Hepatocyte (in vitro differentiated cells): ENCODE measurements around the gene CDH4. TPM values are rescaled to one million over a fixed set of nuclear protein-coding genes. Genes with fewer than 3 reads are reported as not detected.

Experiments
- DNase-seq: peaks from one replicate; pipeline ENCODE4 v3.0.0-alpha.2; 2016; ENCODE audit warnings: low spot score
- H2AFZ ChIP-seq: fragments of 200-600 bp; sonication (generic); 2 replicates; pipeline ENCODE4 v1.6.0; 2016; ENCODE audit warnings: antibody characterized with exemption, mild to moderate bottlenecking
- H3K27ac ChIP-seq: fragments of 200-600 bp; sonication (generic); 2 replicates; pipeline ENCODE4 v1.5.1; 2016; ENCODE audit warnings: mild to moderate bottlenecking
- H3K27me3 ChIP-seq: fragments of 200-600 bp; sonication (generic); 2 replicates; pipeline ENCODE4 v1.6.1; 2016
- H3K36me3 ChIP-seq: fragments of 200-600 bp; sonication (generic); replicated peaks from 2 replicates; pipeline ENCODE4 v1.5.1; 2016; ENCODE audit warnings: low read depth; ENCODE audit not compliant: insufficient read depth
- H3K4me1 ChIP-seq: fragments of 200-600 bp; sonication (generic); 2 replicates; pipeline ENCODE4 v1.5.1; 2016; ENCODE audit warnings: mild to moderate bottlenecking, moderate library complexity; ENCODE audit not compliant: insufficient read depth
- H3K4me2 ChIP-seq: fragments of 200-600 bp; sonication (generic); 2 replicates; pipeline ENCODE4 v1.6.0; 2016
- H3K4me3 ChIP-seq: fragments of 200-600 bp; sonication (generic); 2 replicates; pipeline ENCODE4 v1.5.1; 2016; ENCODE audit warnings: mild to moderate bottlenecking
- H3K79me2 ChIP-seq: fragments of 200-600 bp; sonication (generic); 2 replicates; pipeline ENCODE4 v1.6.0; 2017; ENCODE audit warnings: mild to moderate bottlenecking
- H3K9me2 ChIP-seq: fragments of 200-600 bp; sonication (generic); replicated peaks from 2 replicates; pipeline ENCODE4 v1.6.0; 2017; ENCODE audit warnings: mild to moderate bottlenecking; ENCODE audit not compliant: insufficient read depth
- H3K9me3 ChIP-seq: fragments of 200-600 bp; sonication (generic); 2 replicates; pipeline ENCODE4 v1.5.1; 2016; ENCODE audit warnings: low read depth, mild to moderate bottlenecking
- H4K20me1 ChIP-seq: fragments of 200-600 bp; sonication (generic); 2 replicates; pipeline ENCODE4 v1.6.0; 2016; ENCODE audit warnings: mild to moderate bottlenecking; ENCODE audit not compliant: insufficient read depth, poor library complexity, severe bottlenecking
- CTCF ChIP-seq: fragments of 200-600 bp; sonication (generic); IDR thresholded peaks from 2 replicates; pipeline ENCODE4 v1.5.1; 2016; ENCODE audit warnings: antibody characterized with exemption, mild to moderate bottlenecking; ENCODE audit not compliant: poor library complexity
- EZH2 ChIP-seq: fragments of 200-600 bp; sonication (generic); IDR thresholded peaks from 2 replicates; pipeline ENCODE4 v1.6.1; 2016; ENCODE audit warnings: antibody characterized with exemption, mild to moderate bottlenecking, borderline replicate concordance
- EZH2phosphoT487 ChIP-seq: fragments of 200-600 bp; sonication (generic); IDR thresholded peaks from one replicate; pipeline ENCODE4 v1.6.1; 2018; ENCODE audit warnings: antibody characterized with exemption, mild to moderate bottlenecking, low read depth, moderate library complexity; ENCODE audit not compliant: unreplicated experiment, severe bottlenecking
- WGBS: methylation state at CpG from one replicate; pipeline ENCODE4 v1.1.6; 2016; ENCODE audit warnings: low lambda C conversion rate; ENCODE audit errors: missing lambda C conversion rate; 5-methylcytosine and 5-hydroxymethylcytosine counted together
- polyA plus RNA-seq: library from polyadenylated mRNA; unstranded; fragments of >200 nt; fragmentation: Nextera tagmentation; extraction: Ambion mirVana; gene quantifications from 2 replicates; pipeline ENCODE4 v1.2.1, GENCODE V29; 2016
- total RNA-seq: library from RNA; depleted of rRNA; stranded (reverse); fragments of >200 nt; gene quantifications from 2 replicates; pipeline ENCODE4 v1.2.3, GENCODE V29; 2014

CDH4 gene
- total and polyA plus RNA-seq, 2 experiments from 2014 or later: 0.53 to 0.73 TPM

- H3K27ac ChIP-seq: no peak overlapping the region
- H3K4me2 ChIP-seq: no peak overlapping the region
- H3K9me2 ChIP-seq: no peaks in the 10 kb centered on the region
- 89% methylated on average over 10 of the region's 10 CpGs for WGBS
- no peaks in the 10 kb centered on the region for H3K36me3 ChIP-seq
- H3K27me3 ChIP-seq: no peaks in the 10 kb centered on the region
- no peaks in the 10 kb centered on the region for H3K9me3 ChIP-seq
- no peak for DNase-seq
- H3K79me2 ChIP-seq: no peaks in the 10 kb centered on the region
- no peaks in the 10 kb centered on the region for H3K4me1 ChIP-seq
- TF ChIP-seq EZH2phosphoT487 (no peak), EZH2 (no peak), CTCF (no peak)
- no peak overlapping the region for H3K4me3 ChIP-seq
- H2AFZ ChIP-seq: no peak overlapping the region
- H4K20me1 ChIP-seq: no peaks in the 10 kb centered on the region
These were observed 369.8 kb downstream of the CDH4 start for GRCh38 chr20:61621852-61622251.

GRCh38 chr20:61623451-61623850 lies 371.4 kb downstream of the CDH4 start:
- Histone ChIP-seq H3K9me2 (no peaks in the 10 kb centered on the region), H3K9me3 (no peaks in the 10 kb centered on the region), H3K79me2 (no peaks in the 10 kb centered on the region), H3K4me1 (no peaks in the 10 kb centered on the region), H3K4me2 (no peak overlapping the region), H2AFZ (no peak overlapping the region), H3K27me3 (no peaks in the 10 kb centered on the region), H4K20me1 (no peaks in the 10 kb centered on the region), H3K4me3 (no peak overlapping the region), H3K36me3 (no peaks in the 10 kb centered on the region), H3K27ac (no peak overlapping the region)
- no peak for DNase-seq
- 93% methylated on average over 11 of the region's 11 CpGs for WGBS
- no peak for TF ChIP-seq EZH2
- no peak for TF ChIP-seq EZH2phosphoT487
- no peak for TF ChIP-seq CTCF

- DNase-seq: no peak
- H3K9me2 ChIP-seq: no peaks in the 10 kb centered on the region
- H3K9me3 ChIP-seq: no peaks in the 10 kb centered on the region
- WGBS: 84% methylated on average over 8 of the region's 8 CpGs
- no peaks in the 10 kb centered on the region for H3K4me1 ChIP-seq
- H3K79me2 ChIP-seq: no peaks in the 10 kb centered on the region
- H2AFZ ChIP-seq: no peak overlapping the region
- no peak overlapping the region for H3K4me3 ChIP-seq
- no peak overlapping the region for H3K27ac ChIP-seq
- no peak overlapping the region for H3K4me2 ChIP-seq
- no peaks in the 10 kb centered on the region for H3K36me3 ChIP-seq
- H4K20me1 ChIP-seq: no peaks in the 10 kb centered on the region
- TF ChIP-seq CTCF: no peak
- no peak for TF ChIP-seq EZH2phosphoT487
- no peak for TF ChIP-seq EZH2
- no peaks in the 10 kb centered on the region for H3K27me3 ChIP-seq
These were observed 373.2 kb downstream of the CDH4 start for GRCh38 chr20:61625246-61625645.

- TF ChIP-seq EZH2phosphoT487 (no peak), CTCF (no peak), EZH2 (no peak)
- Histone ChIP-seq H3K36me3 (no peaks in the 10 kb centered on the region), H3K27me3 (no peaks in the 10 kb centered on the region), H3K4me1 (no peaks in the 10 kb centered on the region), H3K4me3 (no peak overlapping the region), H2AFZ (no peak overlapping the region), H3K4me2 (no peak overlapping the region), H3K27ac (no peak overlapping the region), H3K79me2 (no peaks in the 10 kb centered on the region), H3K9me2 (no peaks in the 10 kb centered on the region), H3K9me3 (no peaks in the 10 kb centered on the region), H4K20me1 (no peaks in the 10 kb centered on the region)
- 89% methylated on average over 12 of the region's 12 CpGs for WGBS
- no peak for DNase-seq
These were observed 374.4 kb downstream of the CDH4 start for GRCh38 chr20:61626412-61626811.
